Heart left ventricle (tissue), 16 donors: ENCODE measurements around the gene MEI1. TPM values are rescaled to one million over a fixed set of nuclear protein-coding genes. Genes with fewer than 3 reads are reported as not detected.

Source experiments
- ATAC-seq, 4 donors: fragments of 200-7000 bp; cut with Tn5 transposase; one replicate each; pipeline ENCODE4 v1.9.1; 2020 to 2022; ENCODE audit warnings: moderate library complexity in 4 of 4, mild to moderate bottlenecking in 3 of 4, moderate number of reproducible peaks in 1 of 4
- DNase-seq, 5 donors: peaks; one replicate each; pipeline ENCODE4 v3.0.0-alpha.2; 2020
- H3K27ac ChIP-seq, 12 donors: fragments of 200-600 bp; sonication (generic) in 4 of 12; one replicate each; pipeline versions ENCODE4 v1.5.0 to v1.8.0; 2016 to 2022; ENCODE audit warnings: mild to moderate bottlenecking in 2 of 12
- H3K27me3 ChIP-seq, 9 donors: fragments of 200-600 bp; sonication (generic) in 2 of 9; one replicate each; pipeline versions ENCODE4 v1.5.1 to v1.8.0; 2016 to 2022; ENCODE audit warnings: mild to moderate bottlenecking in 3 of 9
- H3K36me3 ChIP-seq, 9 donors: fragments of 200-600 bp; sonication (generic) in 2 of 9; one replicate each; pipeline versions ENCODE4 v1.5.0 to v1.8.0; 2018 to 2022; ENCODE audit warnings: mild to moderate bottlenecking in 2 of 9
- H3K4me1 ChIP-seq, 12 donors: fragments of 200-600 bp; sonication (generic) in 4 of 12; one replicate each; pipeline versions ENCODE4 v1.5.0 to v1.8.0; 2016 to 2022; ENCODE audit warnings: mild to moderate bottlenecking in 3 of 12
- H3K4me3 ChIP-seq, 12 donors: fragments of 200-600 bp; sonication (generic) in 4 of 12; one replicate each; pipeline versions ENCODE4 v1.5.0 to v1.8.0; 2017 to 2022; ENCODE audit warnings: mild to moderate bottlenecking in 9 of 12, moderate library complexity in 4 of 12
- H3K9me3 ChIP-seq, 12 donors: fragments of 200-600 bp; sonication (generic) in 4 of 12; one replicate each; pipeline versions ENCODE4 v1.5.0 to v1.8.0; 2016 to 2022; ENCODE audit warnings: mild to moderate bottlenecking in 1 of 12
- POLR2A ChIP-seq, 2 donors: fragments of 450-650 bp; IDR thresholded peaks; one replicate each; pipeline ENCODE4 v1.6.1; 2017; ENCODE audit warnings: antibody characterized with exemption in 2 of 2, mild to moderate bottlenecking in 2 of 2, moderate library complexity in 2 of 2
- WGBS, 4 donors: extraction: QIAGEN DNeasy Blood & Tissue Kit in 2 of 4; methylation state at CpG; one replicate each; pipeline versions ENCODE4 v1.1.5 to v1.1.7; 2013 to 2018; 5-methylcytosine and 5-hydroxymethylcytosine counted together
- intact Hi-C, 10 donors: fragments of 100-400 bp; cut with DNase I; formaldehyde crosslinking; loops; one replicate each; pipeline versions ENCODE4 v1.11.1 to v1.14.2; 2022
- polyA plus RNA-seq, 2 donors: library from polyadenylated mRNA; stranded (reverse); fragments of 200-250 nt; gene quantifications; one replicate each; pipeline ENCODE4 v1.2.3, GENCODE V29; 2013
- total RNA-seq, 9 donors: library from RNA; depleted of rRNA in 2 of 9; stranded (reverse); fragments of >200 nt in 2 of 9; fragmentation: NEBNext Ultra II Directional in 3 of 9; extraction: Animal tissue kit (Norgen Biotek cat#: 25700) in 3 of 9; gene quantifications; one replicate each; pipeline versions ENCODE4 v1.1.0 to v1.2.4, GENCODE V29; 2016 to 2023
- TF ChIP-seq, protein P1 (sequence below), 12 donors: fragments of 200-600 bp; sonication (generic) in 4 of 12; IDR thresholded peaks; one replicate each; pipeline versions ENCODE4 v1.5.0 to v1.8.0; 2018 to 2022; ENCODE audit warnings: antibody characterized with exemption in 12 of 12, mild to moderate bottlenecking in 5 of 12
- donor health status: ischemic (EF 13 %, LVEDD 7.1; RV severe dilation, severe dysfunction).
- donor health status: healthy with polysubstance abuse.
- donor health status: DM: no; HTN: yes; CAD: no.
- donor health status: DM: no; HTN: no; CAD: no.
- donor health status: ischemic (EF 25% LVEDD 6.9; RV normal size, moderate dysfunction).
- donor health status: ischemic (EF 25% LVEDD 5.7; RV mildly dilated, moderate dysfunction).
- donor health status: healthy.
- donor health status: DM: yes; HTN: yes; CAD: no.
- donor health status: ischemic (EF 35%, LVEDD 5.7; RV mildly dilated, moderate dysfunction).
- donor health status: nonischemic (EF 11% LVEDD 7.7; RV severe dilation, severe dysfunction).
- donor health status: DM: yes; HTN: yes; CAD: no.
- donor health status: PGD.
- donor health status: ischemic (EF 29% LVEDD 5.4; RV normal size, mild dysfunction).
- donor health status: nonischemic (EF 23%, LVEDD 6.1; RV moderate dilation, normal function).

MEI1 gene
- total and polyA plus RNA-seq, 11 donors: 0.23 to 2.3 (median 0.54) TPM; not detected in 4

DNA sequence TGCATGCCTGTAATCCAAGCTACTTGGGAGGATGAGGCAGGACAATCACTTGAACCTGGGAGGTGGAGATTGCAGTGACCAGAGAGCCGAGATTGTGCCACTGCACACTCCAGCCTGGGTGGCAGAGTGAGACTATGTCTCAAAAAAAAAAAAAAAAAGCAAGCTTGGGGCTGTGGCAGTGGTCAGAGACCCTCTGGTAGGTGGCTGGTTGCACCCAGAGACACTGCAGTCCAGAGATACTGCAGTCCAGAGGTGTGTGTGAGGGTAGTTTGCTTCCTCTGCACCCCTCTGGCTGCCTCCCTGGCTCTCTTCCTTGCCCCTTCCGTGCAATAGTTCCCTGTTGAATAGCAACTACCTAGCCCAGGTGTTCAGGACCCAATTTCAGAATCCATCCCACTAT, 99.4 kb downstream of the MEI1 start:
- H3K4me1 ChIP-seq: peaks cover 0 to 22% (median 17%) of the 10 kb centered on the region in 12 donors
- peak overlapping the region in 5 of 12 donors; percentile 83 to 95 (median 90) for H3K27ac ChIP-seq
- H3K36me3 ChIP-seq: no peaks in the 10 kb centered on the region
- intact Hi-C loops: no loop called here
- no peaks in the 10 kb centered on the region for H3K9me3 ChIP-seq
- DNase-seq: no peak
- WGBS, 4 donors: 95 to 98% (median 96%) methylated on average over 2 of the region's 2 CpGs
- TF ChIP-seq, protein P1, sequence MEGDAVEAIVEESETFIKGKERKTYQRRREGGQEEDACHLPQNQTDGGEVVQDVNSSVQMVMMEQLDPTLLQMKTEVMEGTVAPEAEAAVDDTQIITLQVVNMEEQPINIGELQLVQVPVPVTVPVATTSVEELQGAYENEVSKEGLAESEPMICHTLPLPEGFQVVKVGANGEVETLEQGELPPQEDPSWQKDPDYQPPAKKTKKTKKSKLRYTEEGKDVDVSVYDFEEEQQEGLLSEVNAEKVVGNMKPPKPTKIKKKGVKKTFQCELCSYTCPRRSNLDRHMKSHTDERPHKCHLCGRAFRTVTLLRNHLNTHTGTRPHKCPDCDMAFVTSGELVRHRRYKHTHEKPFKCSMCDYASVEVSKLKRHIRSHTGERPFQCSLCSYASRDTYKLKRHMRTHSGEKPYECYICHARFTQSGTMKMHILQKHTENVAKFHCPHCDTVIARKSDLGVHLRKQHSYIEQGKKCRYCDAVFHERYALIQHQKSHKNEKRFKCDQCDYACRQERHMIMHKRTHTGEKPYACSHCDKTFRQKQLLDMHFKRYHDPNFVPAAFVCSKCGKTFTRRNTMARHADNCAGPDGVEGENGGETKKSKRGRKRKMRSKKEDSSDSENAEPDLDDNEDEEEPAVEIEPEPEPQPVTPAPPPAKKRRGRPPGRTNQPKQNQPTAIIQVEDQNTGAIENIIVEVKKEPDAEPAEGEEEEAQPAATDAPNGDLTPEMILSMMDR (IDR thresholded peaks at IDR 0.05): no peak
- TF ChIP-seq POLR2A (IDR thresholded peaks at IDR 0.05): no peak
- no peak overlapping the region for H3K4me3 ChIP-seq
- no peak for ATAC-seq
- H3K27me3 ChIP-seq: no peaks in the 10 kb centered on the region

DNA sequence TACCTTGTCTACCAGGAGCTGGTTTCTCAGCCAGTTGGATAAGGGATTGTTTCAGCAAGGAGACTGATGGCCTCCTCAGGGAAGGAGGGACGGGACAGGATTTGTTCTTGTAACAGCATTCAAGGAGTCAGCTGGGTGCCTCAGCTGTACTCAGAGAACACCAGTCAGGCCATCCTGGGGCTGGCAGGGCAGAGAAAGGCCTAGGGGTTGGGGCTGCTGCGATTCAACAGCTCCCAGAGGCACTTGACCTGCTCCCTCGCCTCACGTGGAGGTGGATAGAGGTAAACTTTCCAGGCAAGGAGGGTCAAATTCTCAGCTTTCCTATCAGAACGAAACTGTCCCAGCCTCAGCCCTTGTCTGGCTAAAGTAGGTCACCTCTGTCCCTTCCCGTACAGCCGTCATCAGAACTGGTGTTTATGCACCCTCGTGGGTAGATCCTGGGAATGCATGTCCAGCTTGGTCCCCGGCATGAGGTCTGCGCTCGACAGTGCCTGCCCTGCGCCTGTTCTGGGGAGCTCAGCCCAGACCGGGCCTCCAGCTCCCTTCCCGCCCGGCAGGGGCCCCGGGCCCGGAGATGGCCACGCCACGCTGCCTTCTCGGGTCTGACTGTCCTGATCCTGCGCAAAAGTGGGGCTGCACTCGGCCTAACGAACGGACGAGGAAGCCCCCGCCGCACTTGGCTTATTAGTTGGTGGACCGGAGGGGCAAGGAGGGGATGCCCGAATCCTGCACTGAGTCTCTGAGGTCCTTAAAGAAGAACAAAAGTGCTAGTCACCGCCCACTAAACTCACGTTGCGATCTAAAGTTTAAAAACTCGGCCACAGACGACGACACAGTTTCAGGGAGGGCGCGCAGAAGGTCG, 100.4 kb downstream of the MEI1 start:
- peak overlapping the region; percentile 61 to 98 (median 85) for H3K4me3 ChIP-seq
- intact Hi-C loops: loop anchor here in 3 of 10 donors (1.0 to 5.0 kb wide), 3 partner anchors 31 to 102 kb away; partner anchors contain the start of gene MEI1 (in 1 of the 3)
- H3K36me3 ChIP-seq: no peaks in the 10 kb centered on the region
- H3K4me1 ChIP-seq: peaks cover 0 to 22% (median 17%) of the 10 kb centered on the region in 12 donors
- 15 to 21% (median 18%) methylated on average over 34 to 38 of the region's 38 CpGs for WGBS, 4 donors
- H3K9me3 ChIP-seq: no peaks in the 10 kb centered on the region
- H3K27ac ChIP-seq: peak overlapping the region; percentile 56 to 96 (median 90)
- no peaks in the 10 kb centered on the region for H3K27me3 ChIP-seq
- ATAC-seq (peak; percentile 54 to 67 (median 60)), DNase-seq (peak; percentile 25 to 69 (median 45))
- TF ChIP-seq, protein P1 (IDR thresholded peaks at IDR 0.05): peak in 1 of 12 donors; percentile 4
- no peak for TF ChIP-seq POLR2A (IDR thresholded peaks at IDR 0.05)

DNA sequence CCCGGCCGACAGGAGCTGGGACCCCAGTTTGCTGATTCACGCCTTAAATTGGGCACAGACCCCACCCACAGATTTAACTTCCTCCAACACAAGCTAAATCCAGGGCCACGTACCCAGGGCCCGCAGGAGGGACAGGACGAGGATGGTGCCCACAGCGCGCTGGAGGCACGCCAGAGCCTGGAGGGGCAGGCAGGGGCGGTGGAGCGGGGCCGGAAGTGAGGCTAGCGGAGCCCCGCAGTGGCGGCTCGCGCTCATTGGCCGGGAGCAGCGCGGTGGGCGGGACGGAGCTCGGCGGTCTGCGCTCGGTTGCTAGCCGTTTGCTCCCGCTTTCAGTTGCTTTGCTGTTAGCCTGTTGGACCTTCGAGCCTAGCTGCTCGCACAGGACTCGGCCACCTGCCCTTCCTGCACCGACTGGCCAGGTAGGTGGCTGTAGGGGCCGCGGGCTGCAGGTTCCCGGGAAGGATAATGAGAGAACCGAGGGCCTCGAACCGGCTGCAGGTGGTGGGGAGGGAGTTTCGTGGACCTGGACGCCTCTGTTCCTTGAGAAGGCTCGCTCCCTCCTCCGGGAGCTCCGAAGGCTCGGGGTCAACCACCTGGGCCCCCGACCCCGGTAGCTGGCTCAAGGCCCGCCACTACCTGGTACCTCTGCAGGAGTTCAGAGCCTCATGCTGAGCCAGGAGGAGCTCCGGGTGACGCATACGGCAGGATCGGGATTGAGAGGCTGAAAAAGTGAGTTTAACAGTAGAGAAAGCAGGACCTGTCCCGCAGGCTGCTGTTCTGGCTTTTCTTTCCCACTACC, 101.2 kb downstream of the MEI1 start, which contains the start of gene CCDC134:
TSS of gene CCDC134 (plus strand) at position 332 of the 799 bp plus-strand sequence. CDS start 8,212 bp downstream, outside the sequence.
- H3K27me3 ChIP-seq: no peaks in the 10 kb centered on the region
- WGBS, 4 donors: 0 to 1% (median 0%) methylated on average over 43 to 52 of the region's 52 CpGs
- H3K27ac ChIP-seq: peak within 1 kb of the TSS; percentile 56 to 96 (median 90)
- DNase-seq (peak; percentile 92 to 96 (median 94)), ATAC-seq (peak; percentile 96 to 99 (median 99))
- intact Hi-C loops: loop anchor here in 3 of 10 donors (1.0 to 5.0 kb wide), 3 partner anchors 30 to 103 kb away; partner anchors contain the start of gene MEI1 (in 1 of the 3)
- H3K9me3 ChIP-seq: no peaks in the 10 kb centered on the region
- H3K4me1 ChIP-seq: peaks cover 0 to 22% (median 17%) of the 10 kb centered on the region in 12 donors
- peak in 1 of 2 donors; percentile 86 for TF ChIP-seq POLR2A (IDR thresholded peaks at IDR 0.05)
- TF ChIP-seq, protein P1 (IDR thresholded peaks at IDR 0.05): peak in 1 of 12 donors; percentile 14
- peak within 1 kb of the TSS; percentile 61 to 98 (median 85) for H3K4me3 ChIP-seq
- no peaks in the 10 kb centered on the region for H3K36me3 ChIP-seq
